Keratinocyte (primary cell): ENCODE data around the gene ABL2. TPM values are rescaled to one million over a fixed set of nuclear protein-coding genes. Genes with fewer than 3 reads are reported as not detected.

Experiments used
- DNase-seq: peaks from one replicate; pipeline ENCODE4 v3.0.0-alpha.2; 2011; ENCODE audit warnings: low read depth, missing footprints, low spot score
- FAIRE-seq: peaks from 2 replicates; lab custom pipeline; 2011; peaks lifted over from hg19 to GRCh38; lab: Jason Lieb, UNC
- H2AFZ ChIP-seq: 2 replicates; pipeline ENCODE4 v1.6.0; 2012; ENCODE audit warnings: low read length, control low read depth, inconsistent platforms; ENCODE audit not compliant: control insufficient read depth
- H3K27ac ChIP-seq: 2 replicates; pipeline ENCODE4 v1.5.1; 2011; ENCODE audit warnings: low read length; ENCODE audit not compliant: control insufficient read depth, insufficient read depth
- H3K27me3 ChIP-seq: 3 replicates; pipeline ENCODE4 v1.6.0; 2011; ENCODE audit warnings: low read length; ENCODE audit not compliant: control insufficient read depth, insufficient read depth; ENCODE audit errors: extremely low read depth
- H3K36me3 ChIP-seq, 2 experiments: 2 replicates in 1 of 2; 3 replicates in 1 of 2; pipeline ENCODE4 v1.5.1; 2011; ENCODE audit warnings: low read length in 2 of 2, mild to moderate bottlenecking in 1 of 2; ENCODE audit not compliant: control insufficient read depth in 2 of 2, insufficient read depth in 2 of 2; ENCODE audit errors: extremely low read depth in 1 of 2
- H3K4me1 ChIP-seq: 3 replicates; pipeline ENCODE4 v1.5.1; 2011; ENCODE audit warnings: low read length; ENCODE audit not compliant: control insufficient read depth, insufficient read depth; ENCODE audit errors: extremely low read depth
- H3K4me2 ChIP-seq: 3 replicates; pipeline ENCODE4 v1.6.0; 2011; ENCODE audit warnings: low read depth, low read length; ENCODE audit not compliant: control insufficient read depth, insufficient read depth; ENCODE audit errors: extremely low read depth
- H3K4me3 ChIP-seq, 3 experiments: fragments of 200-600 bp in 1 of 3; sonication (generic) in 1 of 3; 2 replicates in 2 of 3; 3 replicates in 1 of 3; pipeline ENCODE4 v1.5.1; 2011 to 2016; ENCODE audit warnings: low read length in 3 of 3, mild to moderate bottlenecking in 3 of 3, control low read depth in 2 of 3, inconsistent platforms in 1 of 3, low read depth in 1 of 3, mixed read lengths in 1 of 3, mixed run types in 1 of 3, moderate library complexity in 1 of 3; ENCODE audit not compliant: control insufficient read depth in 2 of 3, insufficient read depth in 2 of 3; ENCODE audit errors: extremely low read depth in 1 of 3
- H3K79me2 ChIP-seq: 2 replicates; pipeline ENCODE4 v1.6.0; 2012; ENCODE audit warnings: low read length; ENCODE audit not compliant: control insufficient read depth, insufficient read depth
- H3K9ac ChIP-seq: 3 replicates; pipeline ENCODE4 v1.6.0; 2011; ENCODE audit warnings: low read length; ENCODE audit not compliant: control insufficient read depth, insufficient read depth; ENCODE audit errors: extremely low read depth
- H3K9me1 ChIP-seq: 3 replicates; pipeline ENCODE4 v1.6.0; 2011; ENCODE audit warnings: low read length; ENCODE audit not compliant: control insufficient read depth, insufficient read depth; ENCODE audit errors: extremely low read depth
- H3K9me3 ChIP-seq: 2 replicates; pipeline ENCODE4 v1.5.1; 2012; ENCODE audit warnings: low read depth, low read length; ENCODE audit not compliant: control insufficient read depth
- H4K20me1 ChIP-seq: 3 replicates; pipeline ENCODE4 v1.6.0; 2011; ENCODE audit warnings: low read length; ENCODE audit not compliant: control insufficient read depth, insufficient read depth; ENCODE audit errors: extremely low read depth
- CTCF ChIP-seq, 3 experiments: IDR thresholded peaks in 1 of 3; conservative IDR thresholded peaks in 1 of 3; optimal IDR thresholded peaks in 1 of 3; 2 replicates in 2 of 3; 3 replicates in 1 of 3; pipeline versions ENCODE3 to v1.5.1; 2011; ENCODE audit warnings: low read length in 3 of 3, mild to moderate bottlenecking in 3 of 3, moderate library complexity in 2 of 3, control low read depth in 1 of 3, inconsistent platforms in 1 of 3; ENCODE audit not compliant: insufficient read depth in 2 of 3; ENCODE audit errors: extremely low read depth in 1 of 3
- EZH2 ChIP-seq: IDR thresholded peaks from one replicate; pipeline ENCODE4 v1.6.1; 2012; ENCODE audit warnings: inconsistent platforms, mild to moderate bottlenecking, low read length, moderate library complexity
- dilution Hi-C: fragments of 300-500 bp; cut with MboI; formaldehyde crosslinking; loops from one replicate; pipeline ENCODE4 v1.7.0; 2020; ENCODE audit warnings: low sequenced_read_pairs; ENCODE audit not compliant: extremely low pct_ligation_motif_present
- polyA plus RNA-seq, 5 experiments: library from polyadenylated mRNA; depleted of rRNA in 3 of 5; stranded (reverse) in 3 of 5; stranded (forward) in 1 of 5; unstranded in 1 of 5; fragments of >200 nt; gene quantifications; 1 replicate in 1 of 5; 2 replicates in 3 of 5; 3 replicates in 1 of 5; pipeline versions ENCODE4 v1.2.1 to v1.2.3, GENCODE V29; 2011 to 2012; ENCODE audit warnings: missing spikeins in 2 of 5, low read depth in 1 of 5, low replicate concordance in 1 of 5

The ABL2 gene
- polyA plus RNA-seq, 1 donor (not counting 4 experiments of a cell fraction or from before 2014, with no cell fraction given): 37.6 TPM

- H3K4me2 ChIP-seq: no peak overlapping the region
- H3K27ac ChIP-seq: no peak overlapping the region
- H2AFZ ChIP-seq: no peak overlapping the region
- FAIRE-seq: no peak
- no peak overlapping the region for H3K9ac ChIP-seq
- no peaks in the 10 kb centered on the region for H3K27me3 ChIP-seq
- no peaks in the 10 kb centered on the region for H3K36me3 ChIP-seq
- no peak for DNase-seq
- H4K20me1 ChIP-seq: no peaks in the 10 kb centered on the region
- H3K9me1 ChIP-seq: no peaks in the 10 kb centered on the region
- no peaks in the 10 kb centered on the region for H3K9me3 ChIP-seq
- H3K4me1 ChIP-seq: peaks cover 2% of the 10 kb centered on the region
- peaks cover 23% of the 10 kb centered on the region for H3K79me2 ChIP-seq
- TF ChIP-seq CTCF (optimal IDR thresholded peaks at IDR 0.05 in 1 of 3, IDR thresholded peaks at IDR 0.05 in 1 of 3, conservative IDR thresholded peaks at IDR 0.05 in 1 of 3; ENCODE audit: extremely low read depth in 1 of 3, insufficient read depth in 2 of 3, low read length in 3 of 3) (no peak), EZH2 (no peak)
- dilution Hi-C loops: no loop called here
- no peak overlapping the region for H3K4me3 ChIP-seq
Observed at GRCh38 chr1:179155615-179156014, 73.9 kb downstream of the ABL2 start.

GRCh38 chr1:179154437-179154836 is 75.0 kb downstream of the ABL2 start:
- dilution Hi-C loops: no loop called here
- Histone ChIP-seq H3K9me3 (no peaks in the 10 kb centered on the region), H3K4me3 (no peak overlapping the region), H4K20me1 (no peaks in the 10 kb centered on the region), H2AFZ (no peak overlapping the region), H3K79me2 (peaks cover 28% of the 10 kb centered on the region), H3K9me1 (no peaks in the 10 kb centered on the region), H3K36me3 (no peaks in the 10 kb centered on the region), H3K27ac (no peak overlapping the region), H3K27me3 (no peaks in the 10 kb centered on the region), H3K9ac (no peak overlapping the region), H3K4me1 (peaks cover 2% of the 10 kb centered on the region), H3K4me2 (no peak overlapping the region)
- TF ChIP-seq EZH2 (no peak), CTCF (optimal IDR thresholded peaks at IDR 0.05 in 1 of 3, IDR thresholded peaks at IDR 0.05 in 1 of 3, conservative IDR thresholded peaks at IDR 0.05 in 1 of 3; ENCODE audit: extremely low read depth in 1 of 3, insufficient read depth in 2 of 3, low read length in 3 of 3) (no peak)
- DNase-seq (no peak), FAIRE-seq (no peak)
